ENCODE measurements around the gene CDH23. TPM values are rescaled to one million over a fixed set of nuclear protein-coding genes. Genes with fewer than 3 reads are reported as not detected.

CDH23 gene
- total and polyA plus RNA-seq, 9 of the 15 experiments (the other 6 are each of a cell fraction or from before 2014, with no cell fraction given): 0.18 to 1.2 (median 0.47) TPM

DNA sequence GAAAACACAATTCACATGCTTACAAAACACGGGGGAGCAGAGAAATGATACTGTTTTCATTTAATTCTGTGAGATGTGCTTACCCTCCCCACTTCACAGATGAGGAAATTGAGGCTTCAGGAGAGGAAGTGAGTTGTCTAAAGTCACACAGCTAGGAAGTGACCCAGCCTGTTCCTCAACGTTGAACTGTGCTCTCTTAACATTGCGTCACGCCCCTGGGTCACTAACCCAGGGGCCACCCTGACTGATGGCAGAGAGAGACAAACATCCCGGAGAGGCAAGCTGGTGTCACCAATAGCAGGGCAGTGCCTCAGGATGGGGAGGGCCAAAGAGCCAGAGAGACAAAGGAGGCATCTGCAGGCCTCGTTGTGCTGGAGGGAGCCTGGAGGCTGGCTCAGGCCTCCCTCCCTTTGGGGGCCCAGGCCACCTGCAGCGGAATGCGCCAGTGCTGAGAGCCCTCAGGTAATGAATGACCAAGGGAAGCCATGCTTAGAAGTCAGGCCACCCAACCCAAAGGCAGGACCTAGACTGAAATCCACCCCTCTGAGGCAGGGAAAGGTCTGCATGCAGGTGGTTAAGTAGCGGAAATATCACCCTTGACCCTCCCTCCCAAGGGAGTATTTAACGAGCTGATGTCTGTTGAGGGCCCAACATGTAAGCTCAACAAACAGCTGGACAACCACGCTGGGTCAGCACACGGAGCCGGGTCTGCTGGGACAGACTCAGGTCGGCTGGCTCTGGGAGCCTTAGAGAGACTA, 241.5 kb downstream of the CDH23 start (continued):
- TF ChIP-seq, protein P1, sequence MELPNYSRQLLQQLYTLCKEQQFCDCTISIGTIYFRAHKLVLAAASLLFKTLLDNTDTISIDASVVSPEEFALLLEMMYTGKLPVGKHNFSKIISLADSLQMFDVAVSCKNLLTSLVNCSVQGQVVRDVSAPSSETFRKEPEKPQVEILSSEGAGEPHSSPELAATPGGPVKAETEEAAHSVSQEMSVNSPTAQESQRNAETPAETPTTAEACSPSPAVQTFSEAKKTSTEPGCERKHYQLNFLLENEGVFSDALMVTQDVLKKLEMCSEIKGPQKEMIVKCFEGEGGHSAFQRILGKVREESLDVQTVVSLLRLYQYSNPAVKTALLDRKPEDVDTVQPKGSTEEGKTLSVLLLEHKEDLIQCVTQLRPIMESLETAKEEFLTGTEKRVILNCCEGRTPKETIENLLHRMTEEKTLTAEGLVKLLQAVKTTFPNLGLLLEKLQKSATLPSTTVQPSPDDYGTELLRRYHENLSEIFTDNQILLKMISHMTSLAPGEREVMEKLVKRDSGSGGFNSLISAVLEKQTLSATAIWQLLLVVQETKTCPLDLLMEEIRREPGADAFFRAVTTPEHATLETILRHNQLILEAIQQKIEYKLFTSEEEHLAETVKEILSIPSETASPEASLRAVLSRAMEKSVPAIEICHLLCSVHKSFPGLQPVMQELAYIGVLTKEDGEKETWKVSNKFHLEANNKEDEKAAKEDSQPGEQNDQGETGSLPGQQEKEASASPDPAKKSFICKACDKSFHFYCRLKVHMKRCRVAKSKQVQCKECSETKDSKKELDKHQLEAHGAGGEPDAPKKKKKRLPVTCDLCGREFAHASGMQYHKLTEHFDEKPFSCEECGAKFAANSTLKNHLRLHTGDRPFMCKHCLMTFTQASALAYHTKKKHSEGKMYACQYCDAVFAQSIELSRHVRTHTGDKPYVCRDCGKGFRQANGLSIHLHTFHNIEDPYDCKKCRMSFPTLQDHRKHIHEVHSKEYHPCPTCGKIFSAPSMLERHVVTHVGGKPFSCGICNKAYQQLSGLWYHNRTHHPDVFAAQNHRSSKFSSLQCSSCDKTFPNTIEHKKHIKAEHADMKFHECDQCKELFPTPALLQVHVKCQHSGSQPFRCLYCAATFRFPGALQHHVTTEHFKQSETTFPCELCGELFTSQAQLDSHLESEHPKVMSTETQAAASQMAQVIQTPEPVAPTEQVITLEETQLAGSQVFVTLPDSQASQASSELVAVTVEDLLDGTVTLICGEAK (IDR thresholded peaks at IDR 0.05): no peak; the same call in 1 of the 2 replicates
- TF ChIP-seq, protein P1 (CRISPR knock-in tag; IDR thresholded peaks at IDR 0.05): no peak
- TF ChIP-seq TBP (optimal IDR thresholded peaks at IDR 0.05; ENCODE audit: low read depth, low read length): peak; percentile 66
- TF ChIP-seq SMAD2 (IDR thresholded peaks at IDR 0.05; ENCODE audit: low read depth, low read length): no peak
- TF ChIP-seq CTBP1 (IDR thresholded peaks at IDR 0.05; ENCODE audit: borderline replicate concordance): no peak
- TF ChIP-seq, protein P2, sequence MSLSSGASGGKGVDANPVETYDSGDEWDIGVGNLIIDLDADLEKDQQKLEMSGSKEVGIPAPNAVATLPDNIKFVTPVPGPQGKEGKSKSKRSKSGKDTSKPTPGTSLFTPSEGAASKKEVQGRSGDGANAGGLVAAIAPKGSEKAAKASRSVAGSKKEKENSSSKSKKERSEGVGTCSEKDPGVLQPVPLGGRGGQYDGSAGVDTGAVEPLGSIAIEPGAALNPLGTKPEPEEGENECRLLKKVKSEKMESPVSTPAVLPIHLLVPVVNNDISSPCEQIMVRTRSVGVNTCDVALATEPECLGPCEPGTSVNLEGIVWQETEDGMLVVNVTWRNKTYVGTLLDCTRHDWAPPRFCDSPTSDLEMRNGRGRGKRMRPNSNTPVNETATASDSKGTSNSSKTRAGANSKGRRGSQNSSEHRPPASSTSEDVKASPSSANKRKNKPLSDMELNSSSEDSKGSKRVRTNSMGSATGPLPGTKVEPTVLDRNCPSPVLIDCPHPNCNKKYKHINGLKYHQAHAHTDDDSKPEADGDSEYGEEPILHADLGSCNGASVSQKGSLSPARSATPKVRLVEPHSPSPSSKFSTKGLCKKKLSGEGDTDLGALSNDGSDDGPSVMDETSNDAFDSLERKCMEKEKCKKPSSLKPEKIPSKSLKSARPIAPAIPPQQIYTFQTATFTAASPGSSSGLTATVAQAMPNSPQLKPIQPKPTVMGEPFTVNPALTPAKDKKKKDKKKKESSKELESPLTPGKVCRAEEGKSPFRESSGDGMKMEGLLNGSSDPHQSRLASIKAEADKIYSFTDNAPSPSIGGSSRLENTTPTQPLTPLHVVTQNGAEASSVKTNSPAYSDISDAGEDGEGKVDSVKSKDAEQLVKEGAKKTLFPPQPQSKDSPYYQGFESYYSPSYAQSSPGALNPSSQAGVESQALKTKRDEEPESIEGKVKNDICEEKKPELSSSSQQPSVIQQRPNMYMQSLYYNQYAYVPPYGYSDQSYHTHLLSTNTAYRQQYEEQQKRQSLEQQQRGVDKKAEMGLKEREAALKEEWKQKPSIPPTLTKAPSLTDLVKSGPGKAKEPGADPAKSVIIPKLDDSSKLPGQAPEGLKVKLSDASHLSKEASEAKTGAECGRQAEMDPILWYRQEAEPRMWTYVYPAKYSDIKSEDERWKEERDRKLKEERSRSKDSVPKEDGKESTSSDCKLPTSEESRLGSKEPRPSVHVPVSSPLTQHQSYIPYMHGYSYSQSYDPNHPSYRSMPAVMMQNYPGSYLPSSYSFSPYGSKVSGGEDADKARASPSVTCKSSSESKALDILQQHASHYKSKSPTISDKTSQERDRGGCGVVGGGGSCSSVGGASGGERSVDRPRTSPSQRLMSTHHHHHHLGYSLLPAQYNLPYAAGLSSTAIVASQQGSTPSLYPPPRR (CRISPR knock-in tag; IDR thresholded peaks at IDR 0.05; ENCODE audit: borderline replicate concordance): no peak
- no peak for TF ChIP-seq ZNF766 (CRISPR knock-in tag; conservative IDR thresholded peaks at IDR 0.05)
- TF ChIP-seq, protein P3, sequence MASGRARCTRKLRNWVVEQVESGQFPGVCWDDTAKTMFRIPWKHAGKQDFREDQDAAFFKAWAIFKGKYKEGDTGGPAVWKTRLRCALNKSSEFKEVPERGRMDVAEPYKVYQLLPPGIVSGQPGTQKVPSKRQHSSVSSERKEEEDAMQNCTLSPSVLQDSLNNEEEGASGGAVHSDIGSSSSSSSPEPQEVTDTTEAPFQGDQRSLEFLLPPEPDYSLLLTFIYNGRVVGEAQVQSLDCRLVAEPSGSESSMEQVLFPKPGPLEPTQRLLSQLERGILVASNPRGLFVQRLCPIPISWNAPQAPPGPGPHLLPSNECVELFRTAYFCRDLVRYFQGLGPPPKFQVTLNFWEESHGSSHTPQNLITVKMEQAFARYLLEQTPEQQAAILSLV (tag; IDR thresholded peaks at IDR 0.05): 0 out of 2 replicates have a peak, but pooled peaks have one; percentile 15
- no peak for TF ChIP-seq ZNF282 (CRISPR knock-in tag; IDR thresholded peaks at IDR 0.05)
- TF ChIP-seq ZNF551 (CRISPR knock-in tag; IDR thresholded peaks at IDR 0.05): no peak
- no peak for TF ChIP-seq ZZZ3 (IDR thresholded peaks at IDR 0.05)
- TF ChIP-seq ZNF696 (CRISPR knock-in tag; conservative IDR thresholded peaks at IDR 0.05): no peak
- TF ChIP-seq ZNF778 (CRISPR knock-in tag; IDR thresholded peaks at IDR 0.05): no peak
